Measurements from ENCODE around the gene DDX25. TPM values are rescaled to one million over a fixed set of nuclear protein-coding genes. Genes with fewer than 3 reads are reported as not detected.

Gene DDX25
- total and polyA plus RNA-seq, 9 donors = 0.22 to 0.77 (median 0.35) TPM

DNA sequence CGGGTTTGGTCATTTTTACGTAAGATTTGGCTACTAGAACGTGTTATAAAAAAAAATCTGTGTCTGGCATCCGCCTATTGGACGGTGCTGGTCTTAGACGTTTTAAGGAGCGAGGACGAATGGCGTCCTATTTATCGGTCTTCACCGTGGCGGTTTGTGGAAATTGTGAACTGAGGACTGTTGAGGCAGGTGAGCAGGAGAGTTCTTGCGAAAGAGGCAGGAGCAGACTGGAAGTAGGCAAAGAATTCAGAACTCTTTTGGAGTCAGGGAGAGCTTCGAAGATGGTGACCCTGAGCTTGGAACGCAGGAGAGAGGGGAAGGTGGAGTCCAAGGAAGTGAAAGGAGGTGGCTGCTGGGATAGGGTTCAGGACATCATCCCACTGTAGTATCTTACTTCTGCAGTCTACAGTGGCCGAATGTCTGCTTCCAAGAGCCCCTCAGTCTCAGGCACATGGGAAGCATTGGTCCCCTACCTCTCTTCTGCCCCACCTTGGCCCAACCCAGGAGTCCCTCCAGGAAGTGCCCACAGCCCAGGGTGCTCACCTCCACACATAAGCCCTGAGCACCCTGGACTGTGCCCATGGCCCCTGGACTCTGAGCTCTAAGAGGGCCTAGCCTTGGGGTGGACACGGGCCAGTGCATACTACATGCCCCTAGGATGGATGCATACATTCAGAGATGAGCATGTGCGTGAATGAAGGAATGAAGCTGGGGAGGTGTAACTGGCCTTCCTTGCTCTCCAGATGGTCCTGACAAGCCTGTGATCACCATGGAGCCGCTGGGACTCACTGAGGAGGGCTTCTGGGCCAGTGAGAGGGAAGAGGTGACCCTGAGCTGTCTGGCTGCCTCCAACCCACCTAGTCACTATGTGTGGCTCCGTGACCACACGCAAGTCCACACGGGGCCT lies 45.2 kb downstream of the DDX25 start:
- H3K4me1 ChIP-seq (ENCODE audit: control insufficient read depth, insufficient read depth, low read length) = peaks cover 27% of the 10 kb centered on the region
- peaks cover 6% of the 10 kb centered on the region for H3K27me3 ChIP-seq (ENCODE audit: control insufficient read depth, insufficient read depth, low read length)
- DNase-seq = no peak
- H3K9me3 ChIP-seq (replicated peaks; ENCODE audit: control insufficient read depth, low read depth, low read length) = no peaks in the 10 kb centered on the region
- H3K27ac ChIP-seq (ENCODE audit: low read length) = no peak overlapping the region
- 94% methylated on average over 20 of the region's 22 CpGs for WGBS (ENCODE audit: insufficient coverage)
- no peak overlapping the region for H3K4me3 ChIP-seq (ENCODE audit: low read length)
- no peaks in the 10 kb centered on the region for H3K36me3 ChIP-seq (ENCODE audit: control insufficient read depth, insufficient read depth, low read length)

GRCh38 chr11:125950178-125950490 lies 45.8 kb downstream of the DDX25 start:
- Histone ChIP-seq H3K27ac (ENCODE audit: low read length) (no peak overlapping the region), H3K9me3 (replicated peaks; ENCODE audit: control insufficient read depth, low read depth, low read length) (no peaks in the 10 kb centered on the region), H3K27me3 (ENCODE audit: control insufficient read depth, insufficient read depth, low read length) (peaks cover 6% of the 10 kb centered on the region), H3K4me3 (ENCODE audit: low read length) (no peak overlapping the region), H3K36me3 (ENCODE audit: control insufficient read depth, insufficient read depth, low read length) (no peaks in the 10 kb centered on the region), H3K4me1 (ENCODE audit: control insufficient read depth, insufficient read depth, low read length) (peaks cover 25% of the 10 kb centered on the region)
- DNase-seq = no peak
- WGBS (ENCODE audit: insufficient coverage) = 78% methylated on average over 6 of the region's 11 CpGs

DNA sequence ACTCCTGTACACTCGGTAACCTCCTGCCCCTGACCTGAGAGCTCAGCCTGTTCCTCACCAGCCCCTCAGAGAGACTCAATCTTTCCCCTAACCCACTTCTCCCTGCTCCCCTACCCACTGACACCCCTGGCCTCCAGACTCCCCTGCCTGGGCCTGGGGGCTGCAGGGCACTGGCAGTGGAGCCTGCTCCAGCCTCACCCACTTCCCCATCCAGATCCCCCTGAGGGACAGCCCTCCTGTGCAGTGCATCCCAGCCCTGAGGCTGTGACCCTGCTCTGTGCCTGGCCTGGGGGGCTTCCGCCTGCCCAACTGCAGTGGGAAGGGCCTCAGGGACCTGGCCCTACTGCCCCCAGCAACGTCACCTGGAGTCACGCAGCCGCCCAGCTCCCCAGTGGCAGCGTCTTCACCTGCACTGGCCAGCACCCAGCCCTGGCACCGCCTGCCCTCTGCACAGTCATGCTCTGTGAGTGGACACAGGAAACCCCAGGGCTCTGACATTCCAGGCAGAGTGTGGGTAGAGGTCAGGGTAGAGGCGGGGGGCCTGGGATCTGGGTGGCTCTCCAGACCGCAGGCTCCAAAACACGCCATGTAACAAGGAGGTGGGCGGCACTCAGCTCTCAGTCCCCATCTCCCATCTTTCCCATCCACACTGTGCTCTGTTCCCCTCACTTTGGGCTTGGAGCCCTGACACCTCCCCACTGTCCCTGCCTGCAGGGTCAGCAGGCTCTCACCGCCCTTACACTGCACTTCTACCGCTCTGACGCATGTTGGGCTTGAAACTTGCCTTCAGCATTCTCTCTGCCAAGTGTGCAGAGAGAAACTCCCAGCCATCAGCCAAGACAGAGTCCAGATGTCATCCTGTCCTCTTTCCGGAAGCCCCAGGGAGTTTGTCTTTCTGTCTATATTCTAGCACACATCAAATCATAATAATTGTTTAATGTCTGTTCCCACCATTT lies 46.7 kb downstream of the DDX25 start:
- H3K27me3 ChIP-seq (ENCODE audit: control insufficient read depth, insufficient read depth, low read length) = peaks cover 4% of the 10 kb centered on the region
- peak; percentile 96 for DNase-seq
- peaks cover 28% of the 10 kb centered on the region for H3K4me1 ChIP-seq (ENCODE audit: control insufficient read depth, insufficient read depth, low read length)
- no peak overlapping the region for H3K4me3 ChIP-seq (ENCODE audit: low read length)
- peak overlapping the region; percentile 55 for H3K27ac ChIP-seq (ENCODE audit: low read length)
- no peaks in the 10 kb centered on the region for H3K9me3 ChIP-seq (replicated peaks; ENCODE audit: control insufficient read depth, low read depth, low read length)
- H3K36me3 ChIP-seq (ENCODE audit: control insufficient read depth, insufficient read depth, low read length) = peaks cover 2% of the 10 kb centered on the region
- WGBS (ENCODE audit: insufficient coverage) = 58% methylated on average over 13 of the region's 15 CpGs

- Histone ChIP-seq H3K27ac (ENCODE audit: low read length) (peak overlapping the region; percentile 55), H3K4me3 (ENCODE audit: low read length) (no peak overlapping the region), H3K36me3 (ENCODE audit: control insufficient read depth, insufficient read depth, low read length) (peaks cover 8% of the 10 kb centered on the region), H3K4me1 (ENCODE audit: control insufficient read depth, insufficient read depth, low read length) (peaks cover 32% of the 10 kb centered on the region), H3K27me3 (ENCODE audit: control insufficient read depth, insufficient read depth, low read length) (peaks cover 2% of the 10 kb centered on the region), H3K9me3 (replicated peaks; ENCODE audit: control insufficient read depth, low read depth, low read length) (no peaks in the 10 kb centered on the region)
- no peak for DNase-seq
- WGBS (ENCODE audit: insufficient coverage) = 34% methylated on average over 9 of the region's 11 CpGs
Observed at GRCh38 chr11:125951731-125952130, 47.4 kb downstream of the DDX25 start.

DNA sequence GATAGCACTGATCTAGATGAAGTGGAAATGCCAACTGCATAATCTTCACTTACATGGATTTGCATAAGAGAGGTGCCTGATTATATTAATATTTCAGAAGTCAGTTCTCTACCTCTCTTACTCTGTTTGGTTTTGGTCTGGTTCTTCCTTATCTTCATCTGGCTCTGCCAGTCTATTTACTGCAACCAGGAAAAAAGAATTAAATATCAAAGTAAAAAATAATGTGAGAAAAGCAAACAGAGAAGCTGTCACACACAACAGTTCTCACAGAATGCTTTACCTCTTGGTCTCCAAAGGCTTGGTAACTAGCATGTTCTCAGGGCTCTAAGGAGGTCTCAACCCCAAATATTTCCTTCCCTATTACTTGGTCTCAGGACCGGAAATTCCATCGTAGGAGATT lies 48.3 kb downstream of the DDX25 start:
- no peak for DNase-seq
- Histone ChIP-seq H3K4me3 (ENCODE audit: low read length) (no peak overlapping the region), H3K9me3 (replicated peaks; ENCODE audit: control insufficient read depth, low read depth, low read length) (no peaks in the 10 kb centered on the region), H3K27ac (ENCODE audit: low read length) (peak overlapping the region; percentile 6), H3K4me1 (ENCODE audit: control insufficient read depth, insufficient read depth, low read length) (peaks cover 34% of the 10 kb centered on the region), H3K36me3 (ENCODE audit: control insufficient read depth, insufficient read depth, low read length) (peaks cover 10% of the 10 kb centered on the region), H3K27me3 (ENCODE audit: control insufficient read depth, insufficient read depth, low read length) (peaks cover 2% of the 10 kb centered on the region)
- WGBS (ENCODE audit: insufficient coverage) = 20% methylated on average over 1 of the region's 2 CpGs

- H3K4me3 ChIP-seq (ENCODE audit: low read length) = no peak overlapping the region
- H3K4me1 ChIP-seq (ENCODE audit: control insufficient read depth, insufficient read depth, low read length) = peaks cover 38% of the 10 kb centered on the region
- H3K9me3 ChIP-seq (replicated peaks; ENCODE audit: control insufficient read depth, low read depth, low read length) = no peaks in the 10 kb centered on the region
- WGBS (ENCODE audit: insufficient coverage) = 47% methylated on average over 4 of the region's 7 CpGs
- no peak for DNase-seq
- peaks cover 10% of the 10 kb centered on the region for H3K36me3 ChIP-seq (ENCODE audit: control insufficient read depth, insufficient read depth, low read length)
- peak overlapping the region; percentile 6 for H3K27ac ChIP-seq (ENCODE audit: low read length)
- H3K27me3 ChIP-seq (ENCODE audit: control insufficient read depth, insufficient read depth, low read length) = peaks cover 2% of the 10 kb centered on the region
Observed at GRCh38 chr11:125952973-125953372, 48.7 kb downstream of the DDX25 start.

DNA sequence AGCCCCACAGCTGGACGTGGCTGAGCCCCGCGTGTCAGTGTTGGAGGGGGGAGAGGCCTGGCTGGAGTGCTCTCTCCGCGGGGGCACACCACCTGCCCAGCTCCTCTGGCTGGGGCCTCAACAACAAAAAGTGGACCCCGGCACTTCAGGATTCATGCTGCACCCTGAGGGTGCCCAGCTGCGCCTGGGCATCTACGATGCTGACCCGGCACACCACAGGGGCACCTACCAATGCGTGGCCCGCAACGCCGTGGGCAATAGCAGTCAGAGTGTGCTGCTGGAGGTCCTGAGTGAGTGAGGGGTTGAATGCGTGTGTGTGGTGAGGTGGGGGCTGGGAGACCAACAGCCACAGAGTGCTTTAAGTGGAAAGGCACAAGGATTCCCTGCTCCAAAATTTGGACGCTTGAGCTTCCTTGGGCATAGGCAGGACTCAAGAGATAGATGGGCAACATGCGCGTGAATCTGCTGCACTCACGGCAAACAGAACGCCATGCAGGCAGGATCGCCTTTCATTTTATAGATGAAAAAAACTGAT lies 49.2 kb downstream of the DDX25 start:
- Histone ChIP-seq H3K36me3 (ENCODE audit: control insufficient read depth, insufficient read depth, low read length) (peaks cover 10% of the 10 kb centered on the region), H3K9me3 (replicated peaks; ENCODE audit: control insufficient read depth, low read depth, low read length) (no peaks in the 10 kb centered on the region), H3K27ac (ENCODE audit: low read length) (no peak overlapping the region), H3K4me3 (ENCODE audit: low read length) (no peak overlapping the region), H3K4me1 (ENCODE audit: control insufficient read depth, insufficient read depth, low read length) (peaks cover 41% of the 10 kb centered on the region), H3K27me3 (ENCODE audit: control insufficient read depth, insufficient read depth, low read length) (peaks cover 2% of the 10 kb centered on the region)
- DNase-seq = no peak
- WGBS (ENCODE audit: insufficient coverage) = 68% methylated on average over 19 of the region's 20 CpGs

GRCh38 chr11:125954123-125954944 lies 50.0 kb downstream of the DDX25 start:
- 92% methylated on average over 18 of the region's 21 CpGs for WGBS (ENCODE audit: insufficient coverage)
- H3K9me3 ChIP-seq (replicated peaks; ENCODE audit: control insufficient read depth, low read depth, low read length) = no peaks in the 10 kb centered on the region
- H3K4me1 ChIP-seq (ENCODE audit: control insufficient read depth, insufficient read depth, low read length) = peaks cover 41% of the 10 kb centered on the region
- peaks cover 2% of the 10 kb centered on the region for H3K27me3 ChIP-seq (ENCODE audit: control insufficient read depth, insufficient read depth, low read length)
- peaks cover 10% of the 10 kb centered on the region for H3K36me3 ChIP-seq (ENCODE audit: control insufficient read depth, insufficient read depth, low read length)
- no peak overlapping the region for H3K27ac ChIP-seq (ENCODE audit: low read length)
- no peak overlapping the region for H3K4me3 ChIP-seq (ENCODE audit: low read length)
- DNase-seq = no peak

DNA sequence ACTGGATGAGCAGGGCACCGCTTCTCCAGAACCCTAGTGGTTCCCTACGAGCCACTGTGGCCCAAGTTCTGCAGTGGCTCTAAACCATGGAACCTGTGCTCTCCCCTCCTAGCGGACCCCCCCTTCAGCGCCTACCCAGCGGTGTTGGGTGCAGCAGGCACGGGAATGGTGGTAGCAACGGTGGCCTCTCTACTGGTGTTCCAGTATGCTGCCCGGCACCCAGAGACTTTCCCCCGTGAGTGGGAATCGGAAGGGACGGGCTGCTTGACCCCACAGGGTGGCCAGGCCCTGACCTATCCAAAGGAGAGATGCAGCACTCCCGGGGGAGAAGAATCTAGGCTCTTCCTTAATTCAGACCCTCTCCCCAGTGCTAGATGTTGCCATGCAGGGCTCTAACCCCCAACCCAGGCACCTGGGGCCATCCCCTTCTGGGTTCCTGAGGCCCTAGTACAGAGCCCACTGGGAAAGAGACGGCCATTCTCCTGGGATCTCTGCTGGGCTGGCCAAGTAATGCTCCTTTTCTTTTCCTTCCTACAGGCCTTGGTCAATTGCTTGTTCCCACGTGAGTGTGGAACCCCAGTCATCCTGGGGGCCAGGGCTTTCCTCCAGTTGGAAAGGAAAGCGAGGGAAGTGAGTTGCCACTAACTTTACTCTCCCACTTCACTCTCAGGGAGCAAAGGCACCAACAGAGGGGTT lies 50.8 kb downstream of the DDX25 start:
- WGBS (ENCODE audit: insufficient coverage) = 95% methylated on average over 14 of the region's 15 CpGs
- Histone ChIP-seq H3K4me3 (ENCODE audit: low read length) (no peak overlapping the region), H3K9me3 (replicated peaks; ENCODE audit: control insufficient read depth, low read depth, low read length) (no peaks in the 10 kb centered on the region), H3K27me3 (ENCODE audit: control insufficient read depth, insufficient read depth, low read length) (peaks cover 2% of the 10 kb centered on the region), H3K27ac (ENCODE audit: low read length) (no peak overlapping the region), H3K36me3 (ENCODE audit: control insufficient read depth, insufficient read depth, low read length) (peaks cover 16% of the 10 kb centered on the region), H3K4me1 (ENCODE audit: control insufficient read depth, insufficient read depth, low read length) (peaks cover 44% of the 10 kb centered on the region)
- DNase-seq = no peak
